GM12878 (cell line): Measurements from ENCODE around the gene NLGN2. TPM values are rescaled to one million over a fixed set of nuclear protein-coding genes. Genes with fewer than 3 reads are reported as not detected.

ENCODE experiments used
- ATAC-seq: fragments of 200-7000 bp; cut with Tn5 transposase; 3 replicates; pipeline ENCODE4 v1.9.1; 2020; ENCODE audit warnings: mild to moderate bottlenecking, moderate library complexity
- BruUV-seq: library from RNA; stranded (reverse); fragments of 400-500 nt; replicated peaks from 2 replicates; lab custom pipeline; 2021; lab: Mats Ljungman, UMichigan
- CTCF ChIA-PET: fragments of 300-600 bp; sonication (Branson Sonifier 250); formaldehyde crosslinking; extraction: SDS; loops from one replicate; lab custom pipeline; 2021; ENCODE audit warnings: inconsistent platforms; lab: Yijun Ruan, JAX
- POLR2A ChIA-PET: fragments of 350-600 bp; formaldehyde crosslinking; extraction: SDS; loops from one replicate; lab custom pipeline; 2021; ENCODE audit warnings: inconsistent platforms; lab: Charles Lee
- RAD21 ChIA-PET: fragments of 300-600 bp; sonication (Branson Sonifier 250); formaldehyde crosslinking; loops from one replicate; lab custom pipeline; 2023; ENCODE audit warnings: antibody characterized with exemption; ENCODE audit not compliant: unreplicated experiment; lab: Charles Lee
- SMC1A ChIA-PET: fragments of 300-600 bp; sonication (Branson Sonifier 250); formaldehyde crosslinking; loops from one replicate; lab custom pipeline; 2023; ENCODE audit not compliant: unreplicated experiment, uncharacterized antibody; lab: Charles Lee
- DNase-seq: peaks from one replicate; pipeline ENCODE4 v3.0.0-alpha.2; 2011; ENCODE audit warnings: low read depth, low spot score
- FAIRE-seq: peaks from 3 replicates; lab custom pipeline; 2011; peaks lifted over from hg19 to GRCh38; lab: Jason Lieb, UNC
- H2AFZ ChIP-seq: 2 replicates; pipeline ENCODE4 v1.6.0; 2011; ENCODE audit warnings: low read depth, low read length, control low read depth; ENCODE audit not compliant: control insufficient read depth
- H3K27ac ChIP-seq: 2 replicates; pipeline ENCODE4 v1.5.1; 2011; ENCODE audit warnings: control low read depth; ENCODE audit not compliant: control insufficient read depth, insufficient read depth
- H3K27me3 ChIP-seq, 2 experiments: replicated peaks in 1 of 2; 2 replicates each; pipeline versions ENCODE4 v1.6.0 to v1.6.1; 2011; ENCODE audit warnings: low read length in 1 of 2; ENCODE audit not compliant: control insufficient read depth in 2 of 2, insufficient read depth in 2 of 2
- H3K36me3 ChIP-seq, 2 experiments: 2 replicates each; pipeline ENCODE4 v1.5.1; 2011; ENCODE audit warnings: low read length in 1 of 2; ENCODE audit not compliant: control insufficient read depth in 2 of 2, insufficient read depth in 2 of 2
- H3K4me1 ChIP-seq: 2 replicates; pipeline ENCODE4 v1.6.1; 2011; ENCODE audit warnings: mild to moderate bottlenecking, low read length, moderate library complexity, mixed read lengths; ENCODE audit not compliant: control insufficient read depth, insufficient read depth
- H3K4me2 ChIP-seq: 2 replicates; pipeline ENCODE4 v1.6.0; 2011; ENCODE audit warnings: control low read depth; ENCODE audit not compliant: control insufficient read depth, insufficient read depth
- H3K4me3 ChIP-seq: fragments of 200-600 bp; sonication (generic); 2 replicates; pipeline ENCODE4 v1.5.1; 2016
- H3K79me2 ChIP-seq: 2 replicates; pipeline ENCODE4 v1.6.0; 2011; ENCODE audit warnings: low read length; ENCODE audit not compliant: control insufficient read depth, insufficient read depth
- H3K9ac ChIP-seq: 2 replicates; pipeline ENCODE4 v1.8.0; 2011; ENCODE audit warnings: low read length, control low read depth, mixed read lengths; ENCODE audit not compliant: control insufficient read depth, insufficient read depth
- H3K9me3 ChIP-seq: replicated peaks from 3 replicates; pipeline ENCODE4 v1.5.1; 2011; ENCODE audit warnings: mild to moderate bottlenecking, low read length; ENCODE audit not compliant: control insufficient read depth, insufficient read depth
- H4K20me1 ChIP-seq: 2 replicates; pipeline ENCODE4 v1.6.0; 2011; ENCODE audit not compliant: control insufficient read depth, insufficient read depth
- EGR1 ChIP-seq, 2 experiments: IDR thresholded peaks; 1 replicate in 1 of 2; 2 replicates in 1 of 2; pipeline ENCODE4 v1.6.1; 2011 to 2012; ENCODE audit warnings: low read depth in 2 of 2, low read length in 2 of 2, borderline replicate concordance in 1 of 2, mild to moderate bottlenecking in 1 of 2, moderate library complexity in 1 of 2
- EZH2 ChIP-seq: IDR thresholded peaks from 2 replicates; pipeline ENCODE4 v1.6.1; 2012; ENCODE audit warnings: low read depth, mild to moderate bottlenecking, control low read depth, inconsistent platforms, low read length, borderline replicate concordance; ENCODE audit not compliant: control insufficient read depth
- GATAD2B ChIP-seq: fragments of 450-650 bp; conservative IDR thresholded peaks from 2 replicates; pipeline ENCODE4 v1.6.1; 2017; ENCODE audit warnings: low read depth, mild to moderate bottlenecking, moderate library complexity
- MEF2A ChIP-seq: IDR thresholded peaks from 2 replicates; pipeline ENCODE4 v1.6.1; 2011; ENCODE audit warnings: low read depth, mild to moderate bottlenecking, low read length, moderate library complexity; ENCODE audit not compliant: insufficient read depth
- MEF2B ChIP-seq: fragments of 450-650 bp; IDR thresholded peaks from 2 replicates; pipeline ENCODE4 v1.6.1; 2018; ENCODE audit warnings: mild to moderate bottlenecking, moderate library complexity; ENCODE audit not compliant: partially characterized antibody, poor library complexity, severe bottlenecking
- MLLT1 ChIP-seq: fragments of 450-650 bp; IDR thresholded peaks from 2 replicates; pipeline ENCODE4 v1.6.1; 2016; ENCODE audit warnings: mild to moderate bottlenecking
- RFX5 ChIP-seq: IDR thresholded peaks from 2 replicates; pipeline ENCODE4 v1.6.1; 2011; ENCODE audit warnings: low read depth, low read length, improper control_type of control experiment
- SIN3A ChIP-seq: IDR thresholded peaks from 2 replicates; pipeline ENCODE4 v1.6.1; 2012; ENCODE audit warnings: low read depth, low read length, improper control_type of control experiment
- ZNF592 ChIP-seq: fragments of 450-650 bp; IDR thresholded peaks from 2 replicates; pipeline ENCODE4 v1.6.1; 2017; ENCODE audit warnings: mild to moderate bottlenecking, moderate library complexity
- WGBS: methylation state at CpG from one replicate; pipeline ENCODE4 v1.1.6; 2016; ENCODE audit warnings: low lambda C conversion rate; ENCODE audit not compliant: insufficient replicate concordance, insufficient coverage; ENCODE audit errors: missing lambda C conversion rate; 5-methylcytosine and 5-hydroxymethylcytosine counted together
- in situ Hi-C: fragments of 300-500 bp; cut with MboI; formaldehyde crosslinking; loops from 9 replicates; pipeline ENCODE4 v1.14.3; 2018; ENCODE audit warnings: mixed read lengths
- intact Hi-C: fragments of 100-400 bp; cut with micrococcal nuclease; formaldehyde crosslinking; loops from one replicate; pipeline ENCODE4 v1.14.2; 2022; ENCODE audit not compliant: unreplicated experiment
- polyA plus RNA-seq, 11 experiments: library from polyadenylated mRNA; depleted of rRNA in 4 of 11; unstranded in 6 of 11; stranded (reverse) in 5 of 11; fragments of >200 nt; fragmentation: Nextera tagmentation in 4 of 11; fragmentation: Illumina TruSeq in 1 of 11; extraction: Ambion mirVana in 4 of 11; extraction: Trizol in 1 of 11; gene quantifications; 1 replicate in 1 of 11; 2 replicates in 10 of 11; pipeline versions ENCODE4 v1.2.1 to v1.2.3, GENCODE V29; 2011 to 2016; ENCODE audit warnings: inconsistent platforms in 2 of 11, missing spikeins in 2 of 11, low read depth in 1 of 11
- total RNA-seq, 4 experiments: library from RNA; depleted of rRNA in 3 of 4; stranded (reverse); fragments of >200 nt in 3 of 4; fragmentation: Illumina TruSeq in 1 of 4; extraction: Trizol in 1 of 4; gene quantifications; 2 replicates each; pipeline versions ENCODE4 v1.2.1 to v1.2.3, GENCODE V29; 2013 to 2021

NLGN2 gene
- total and polyA plus RNA-seq, 10 of the 15 experiments (the other 5 are each of a cell fraction or from before 2014, with no cell fraction given), result 0.02 to 0.87 (median 0.11) TPM; not detected in 2

GRCh38 chr17:7417056-7417655, 9.5 kb downstream of the NLGN2 start:
- no peaks in the 10 kb centered on the region for H3K9me3 ChIP-seq
- no peaks in the 10 kb centered on the region for H3K36me3 ChIP-seq
- in situ Hi-C loops, result no loop called here
- H3K27ac ChIP-seq, result no peak overlapping the region
- no peaks in the 10 kb centered on the region for H3K79me2 ChIP-seq
- no peak overlapping the region for H3K9ac ChIP-seq
- no peaks in the 10 kb centered on the region for H3K4me1 ChIP-seq
- H3K4me2 ChIP-seq, result no peak overlapping the region
- no peak overlapping the region for H3K4me3 ChIP-seq
- FAIRE-seq (no peak), DNase-seq (no peak), ATAC-seq (no peak)
- ChIA-PET CTCF (no interaction called here), SMC1A (no interaction called here), RAD21 (no interaction called here), POLR2A (no interaction called here)
- no peak overlapping the region for H2AFZ ChIP-seq
- no peak for TF ChIP-seq GATAD2B
- no peaks in the 10 kb centered on the region for H4K20me1 ChIP-seq
- 76% methylated on average over 34 of the region's 54 CpGs for WGBS
- intact Hi-C loops, result no loop called here
- BruUV-seq, result no TSS peak
- no peaks in the 10 kb centered on the region; a peak in 2 of 4 replicates for H3K27me3 ChIP-seq

- FAIRE-seq (no peak), DNase-seq (no peak), ATAC-seq (no peak)
- no peak overlapping the region for H3K4me3 ChIP-seq
- H3K36me3 ChIP-seq, result no peaks in the 10 kb centered on the region
- CTCF ChIA-PET, result interaction anchor here (0.6 kb wide), 1 partner anchor 141 kb away, joined by 3 read pairs; no protein-coding TSS in a partner anchor
- BruUV-seq, result no TSS peak
- no peaks in the 10 kb centered on the region for H3K79me2 ChIP-seq
- WGBS, result 19% methylated on average over 15 of the region's 18 CpGs
- H3K9me3 ChIP-seq, result no peaks in the 10 kb centered on the region
- no peak overlapping the region for H3K4me2 ChIP-seq
- RAD21 ChIA-PET, result no interaction called here
- H4K20me1 ChIP-seq, result no peaks in the 10 kb centered on the region
- no peak overlapping the region for H3K9ac ChIP-seq
- no peak overlapping the region for H2AFZ ChIP-seq
- H3K4me1 ChIP-seq, result no peaks in the 10 kb centered on the region
- H3K27ac ChIP-seq, result no peak overlapping the region
- H3K27me3 ChIP-seq, result no peaks in the 10 kb centered on the region; a peak in 1 of 4 replicates
- POLR2A ChIA-PET, result interaction anchor here (1.2 kb wide), 1 partner anchor 10 kb away, joined by 3 read pairs; no protein-coding TSS in a partner anchor
- in situ Hi-C loops, result no loop called here
- SMC1A ChIA-PET, result no interaction called here
- intact Hi-C loops, result no loop called here
- TF ChIP-seq EZH2, result no peak
- TF ChIP-seq MEF2A, result no peak
- TF ChIP-seq RFX5, result no peak
- TF ChIP-seq MEF2B, result no peak
- no peak for TF ChIP-seq MLLT1
- TF ChIP-seq EGR1 (IDR thresholded peaks at IDR 0.05; ENCODE audit: borderline replicate concordance in 1 of 2, low read depth in 2 of 2, low read length in 2 of 2), result no peak
- no peak for TF ChIP-seq ZNF592
- no peak for TF ChIP-seq SIN3A
Observed at GRCh38 chr17:7418472-7419152, 11.0 kb downstream of the NLGN2 start.
